WI38 (cell line): ENCODE measurements around the gene NSMCE3.

ENCODE experiments used
- H3K4me3 ChIP-seq: 2 replicates; pipeline ENCODE4 v1.5.1; 2011; ENCODE audit warnings: low read depth, mild to moderate bottlenecking, control low read depth, low read length
- TF ChIP-seq, protein P1 (sequence below): IDR thresholded peaks from 2 replicates; pipeline ENCODE4 v1.5.1; 2012; ENCODE audit warnings: low read depth, mild to moderate bottlenecking, control low read depth, low read length

Gene NSMCE3

DNA sequence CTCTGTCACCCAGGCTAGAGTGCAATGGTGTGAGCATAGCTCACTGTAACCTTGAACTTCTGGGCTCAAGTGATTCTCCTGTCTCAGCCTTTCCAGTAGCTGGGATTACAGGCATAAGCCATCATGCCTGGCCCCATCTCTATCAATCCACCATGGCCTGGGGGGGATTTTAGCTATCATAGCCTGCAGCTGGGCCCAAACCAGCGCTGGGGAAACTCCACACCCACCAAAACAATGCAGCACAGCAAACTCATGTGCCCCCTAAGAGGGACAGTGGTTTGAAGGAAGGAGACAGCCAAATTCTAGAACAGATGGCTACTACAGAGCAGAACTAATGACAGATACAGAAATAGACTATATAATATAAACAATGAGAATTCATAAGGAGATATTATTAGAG lies 13.8 kb upstream of the NSMCE3 start:
- TF ChIP-seq, protein P1, sequence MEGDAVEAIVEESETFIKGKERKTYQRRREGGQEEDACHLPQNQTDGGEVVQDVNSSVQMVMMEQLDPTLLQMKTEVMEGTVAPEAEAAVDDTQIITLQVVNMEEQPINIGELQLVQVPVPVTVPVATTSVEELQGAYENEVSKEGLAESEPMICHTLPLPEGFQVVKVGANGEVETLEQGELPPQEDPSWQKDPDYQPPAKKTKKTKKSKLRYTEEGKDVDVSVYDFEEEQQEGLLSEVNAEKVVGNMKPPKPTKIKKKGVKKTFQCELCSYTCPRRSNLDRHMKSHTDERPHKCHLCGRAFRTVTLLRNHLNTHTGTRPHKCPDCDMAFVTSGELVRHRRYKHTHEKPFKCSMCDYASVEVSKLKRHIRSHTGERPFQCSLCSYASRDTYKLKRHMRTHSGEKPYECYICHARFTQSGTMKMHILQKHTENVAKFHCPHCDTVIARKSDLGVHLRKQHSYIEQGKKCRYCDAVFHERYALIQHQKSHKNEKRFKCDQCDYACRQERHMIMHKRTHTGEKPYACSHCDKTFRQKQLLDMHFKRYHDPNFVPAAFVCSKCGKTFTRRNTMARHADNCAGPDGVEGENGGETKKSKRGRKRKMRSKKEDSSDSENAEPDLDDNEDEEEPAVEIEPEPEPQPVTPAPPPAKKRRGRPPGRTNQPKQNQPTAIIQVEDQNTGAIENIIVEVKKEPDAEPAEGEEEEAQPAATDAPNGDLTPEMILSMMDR, result no peak

GRCh38 chr15:29280514-29280913 lies 10.9 kb upstream of the NSMCE3 start:
- no peak overlapping the region for H3K4me3 ChIP-seq
- TF ChIP-seq, protein P1, result no peak

More for the DNA sequence above, 13.8 kb upstream of the NSMCE3 start:
- H3K4me3 ChIP-seq, result no peak overlapping the region

DNA sequence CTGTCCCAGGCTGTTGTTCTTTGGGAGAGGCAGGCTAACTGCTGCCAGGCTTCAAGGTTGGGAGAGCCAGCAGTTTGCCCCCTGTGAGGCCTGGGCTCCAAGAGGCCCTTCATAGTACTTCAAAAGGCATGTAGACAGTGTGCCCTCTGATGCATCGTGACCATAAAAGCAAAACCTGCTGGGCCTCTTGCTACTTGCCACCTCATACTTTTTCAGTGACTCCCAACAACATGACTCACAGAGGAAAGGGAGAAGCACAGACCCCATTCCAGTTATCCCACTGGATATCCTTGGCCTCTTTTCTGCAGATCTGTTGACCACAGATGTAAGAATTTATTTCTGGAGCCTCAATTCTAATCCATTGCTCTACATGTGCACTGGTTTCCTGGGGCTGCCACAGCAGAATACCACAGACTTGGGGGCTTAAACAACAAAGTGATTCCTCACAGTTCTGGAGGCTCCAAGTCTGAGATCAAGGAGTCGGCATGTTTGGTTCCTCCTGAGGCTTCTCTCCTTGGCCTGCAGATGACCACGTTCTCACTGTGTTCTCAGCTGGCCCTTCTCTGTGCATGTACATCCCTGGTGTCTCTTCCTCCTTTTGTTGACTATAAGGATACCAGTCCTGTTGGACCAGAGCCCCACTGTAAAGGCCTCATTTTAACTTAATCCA lies 8.9 kb upstream of the NSMCE3 start:
- no peak overlapping the region for H3K4me3 ChIP-seq
- TF ChIP-seq, protein P1, result no peak

DNA sequence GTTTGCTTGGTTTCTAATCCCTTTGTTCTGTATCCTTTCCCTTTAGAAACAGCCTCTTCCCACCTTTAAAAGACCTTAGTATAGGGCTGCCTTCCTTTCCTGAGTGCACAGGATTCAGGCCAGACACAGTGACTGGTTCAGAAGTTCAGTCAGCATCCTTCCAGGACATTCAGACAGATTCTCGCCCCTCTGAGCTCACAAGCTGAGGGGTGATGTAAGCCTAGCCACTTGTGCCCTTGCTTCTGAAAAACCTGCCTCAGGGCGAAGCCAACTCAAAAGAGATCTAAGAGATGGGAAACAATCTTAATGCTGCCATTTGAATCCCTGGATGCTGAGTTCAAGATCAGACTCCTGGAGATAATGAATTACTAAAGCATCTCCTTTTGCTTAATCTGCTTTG lies 6.7 kb upstream of the NSMCE3 start:
- TF ChIP-seq, protein P1, result no peak
- no peak overlapping the region for H3K4me3 ChIP-seq

DNA sequence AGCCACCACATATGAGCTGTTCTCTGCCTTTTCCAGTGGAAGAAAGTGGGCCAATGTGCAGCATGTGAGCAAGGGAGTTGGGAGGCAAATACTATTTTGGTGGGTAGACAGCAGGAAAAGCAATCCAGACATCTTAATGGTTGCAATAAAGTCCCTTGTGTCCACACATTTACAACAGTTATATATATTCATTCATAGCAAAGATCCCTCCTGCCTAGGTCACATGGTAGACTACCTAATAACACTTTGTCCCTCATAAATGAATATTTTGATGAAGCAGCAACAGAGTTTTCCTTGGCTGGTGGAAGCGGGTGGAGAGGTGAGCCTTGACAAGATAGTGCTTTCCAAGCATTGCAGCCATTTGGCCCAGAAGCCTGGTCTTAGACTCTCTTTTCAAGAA lies 6.2 kb upstream of the NSMCE3 start:
- TF ChIP-seq, protein P1, result no peak
- H3K4me3 ChIP-seq, result no peak overlapping the region

DNA sequence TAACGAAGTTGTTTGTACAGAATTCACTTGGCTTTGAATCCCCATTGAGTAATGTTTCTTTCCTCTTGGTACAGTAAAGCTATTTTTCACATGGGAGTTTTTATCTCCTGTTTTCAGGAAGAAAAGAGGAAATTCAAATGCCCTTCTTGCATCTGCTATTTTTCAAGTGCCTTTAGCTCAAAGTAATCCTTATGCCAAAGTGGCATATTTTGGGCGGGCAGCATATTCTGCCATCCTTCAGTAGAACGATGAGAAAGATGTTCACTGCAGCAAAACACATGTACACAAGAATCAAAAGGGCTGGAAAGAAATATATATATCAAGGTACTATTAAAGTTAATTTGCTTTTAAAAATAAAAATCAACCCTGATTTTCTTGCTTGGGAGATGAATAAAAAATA lies 5.3 kb upstream of the NSMCE3 start:
- no peak overlapping the region for H3K4me3 ChIP-seq
- TF ChIP-seq, protein P1, result no peak

DNA sequence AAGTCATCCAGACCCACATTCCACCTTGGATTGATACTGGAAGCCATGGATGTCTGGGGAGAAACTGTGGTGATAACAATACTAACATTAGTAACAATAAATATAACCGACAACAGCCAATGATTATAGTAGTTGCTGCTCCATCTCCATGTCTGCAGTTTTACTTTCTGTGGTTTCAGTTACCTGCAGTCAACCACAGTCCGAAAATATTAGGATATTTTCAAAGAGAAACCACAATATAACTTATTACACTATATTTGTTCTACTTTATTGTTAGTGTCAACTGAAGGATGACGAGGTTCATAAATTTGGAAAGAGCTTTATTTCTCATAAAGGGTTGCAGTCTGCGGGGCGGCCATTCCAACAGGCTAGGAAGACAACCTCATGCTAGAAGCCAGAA lies 2.6 kb upstream of the NSMCE3 start:
- H3K4me3 ChIP-seq, result no peak overlapping the region
- TF ChIP-seq, protein P1, result no peak
